Esophagus squamous epithelium (tissue), 5 donors: ENCODE results near the gene IFIT1B. TPM values are rescaled to one million over a fixed set of nuclear protein-coding genes. Genes with fewer than 3 reads are reported as not detected.
A peak's percentile ranks its signal among the peaks of the same experiment; 100 is the strongest.

Experiments used
- DNase-seq: peaks from one replicate; lab custom pipeline; 2025; lab: John Stamatoyannopoulos, UW
- H3K27ac ChIP-seq, 4 donors: fragments of 200-600 bp; sonication (generic); one replicate each; pipeline ENCODE4 v1.5.1; 2016 to 2019; ENCODE audit warnings: mild to moderate bottlenecking in 1 of 4
- H3K27me3 ChIP-seq, 4 donors: fragments of 200-600 bp; sonication (generic); 1 replicate in 3 of 4; 2 replicates in 1 of 4; pipeline versions ENCODE4 v1.5.1 to v1.6.0; 2017 to 2021; ENCODE audit warnings: antibody characterized with exemption in 1 of 4
- H3K36me3 ChIP-seq, 3 donors: fragments of 200-600 bp; sonication (generic); one replicate each; pipeline ENCODE4 v1.5.1; 2016 to 2019
- H3K4me1 ChIP-seq, 3 donors: fragments of 200-600 bp; sonication (generic); one replicate each; pipeline ENCODE4 v1.5.1; 2017 to 2019
- H3K4me3 ChIP-seq, 4 donors: fragments of 200-600 bp; sonication (generic); 1 replicate in 3 of 4; 2 replicates in 1 of 4; pipeline ENCODE4 v1.5.1; 2016 to 2019; ENCODE audit warnings: mild to moderate bottlenecking in 2 of 4, moderate library complexity in 1 of 4
- H3K9me3 ChIP-seq, 3 donors: fragments of 200-600 bp; sonication (generic); one replicate each; pipeline ENCODE4 v1.5.1; 2016 to 2019
- CTCF ChIP-seq, 6 experiments: fragments of 450-650 bp in 4 of 6; fragments of 200-600 bp in 2 of 6; sonication (generic) in 2 of 6; IDR thresholded peaks; one replicate each; pipeline ENCODE4 v1.5.1; 2016 to 2019; ENCODE audit warnings: antibody characterized with exemption in 6 of 6, mild to moderate bottlenecking in 4 of 6, moderate library complexity in 4 of 6
- POLR2A ChIP-seq, 4 donors: fragments of 450-650 bp; IDR thresholded peaks; one replicate each; pipeline ENCODE4 v1.6.1; 2017; ENCODE audit warnings: antibody characterized with exemption in 4 of 4, mild to moderate bottlenecking in 4 of 4, moderate library complexity in 3 of 4
- WGBS, 2 donors: methylation state at CpG; one replicate each; pipeline ENCODE4 v1.1.5; 2018; 5-methylcytosine and 5-hydroxymethylcytosine counted together
- intact Hi-C: fragments of 100-400 bp; cut with DNase I; formaldehyde crosslinking; loops from one replicate; pipeline ENCODE4 v1.15.0; 2022
- total RNA-seq, 4 donors: library from RNA; depleted of rRNA; stranded (reverse); fragments of >200 nt; gene quantifications; one replicate each; pipeline ENCODE4 v1.1.0, GENCODE V29; 2016
- donor health status: DM: yes; HTN: yes; CAD: no.

IFIT1B gene
- total RNA-seq, 4 donors from 2014 or later = not detected

GRCh38 chr10:89363729-89364442 is 14.0 kb upstream of the IFIT1B start:
- Histone ChIP-seq H3K4me1 (peaks cover 0 to 32% (median 14%) of the 10 kb centered on the region in 3 donors), H3K27me3 (no peaks in the 10 kb centered on the region), H3K9me3 (no peaks in the 10 kb centered on the region), H3K27ac (no peak overlapping the region), H3K36me3 (no peaks in the 10 kb centered on the region), H3K4me3 (no peak overlapping the region)
- no peak for TF ChIP-seq CTCF (IDR thresholded peaks at IDR 0.05)
- no peak for TF ChIP-seq POLR2A (IDR thresholded peaks at IDR 0.05)
- intact Hi-C loops = no loop called here
- 70 to 77% methylated on average over 6 of the region's 6 CpGs for WGBS, 2 donors
- no peak for DNase-seq

- Histone ChIP-seq H3K27ac (no peak overlapping the region), H3K4me3 (no peak overlapping the region), H3K27me3 (no peaks in the 10 kb centered on the region), H3K9me3 (no peaks in the 10 kb centered on the region), H3K36me3 (no peaks in the 10 kb centered on the region), H3K4me1 (peaks cover 0 to 39% (median 19%) of the 10 kb centered on the region in 3 donors)
- 93 to 97% methylated on average over 1 of the region's 1 CpG for WGBS, 2 donors
- no peak for TF ChIP-seq CTCF (IDR thresholded peaks at IDR 0.05)
- TF ChIP-seq POLR2A (IDR thresholded peaks at IDR 0.05) = no peak
- no peak for DNase-seq
- intact Hi-C loops = no loop called here
Observed at GRCh38 chr10:89364531-89364930, 13.3 kb upstream of the IFIT1B start.

GRCh38 chr10:89367529-89367928 is 10.3 kb upstream of the IFIT1B start:
- intact Hi-C loops = no loop called here
- Histone ChIP-seq H3K9me3 (no peaks in the 10 kb centered on the region), H3K27me3 (no peaks in the 10 kb centered on the region), H3K4me1 (peaks cover 0 to 33% (median 19%) of the 10 kb centered on the region in 3 donors), H3K4me3 (no peak overlapping the region), H3K27ac (peak overlapping the region in 2 of 4 donors; percentile 0 to 7), H3K36me3 (no peaks in the 10 kb centered on the region)
- TF ChIP-seq POLR2A (IDR thresholded peaks at IDR 0.05) (no peak), CTCF (IDR thresholded peaks at IDR 0.05) (no peak)
- WGBS, 2 donors = 49 to 65% methylated on average over 4 of the region's 4 CpGs
- DNase-seq = no peak

- WGBS, 2 donors = 58 to 60% methylated on average over 1 of the region's 1 CpG
- Histone ChIP-seq H3K4me1 (peaks cover 0 to 28% (median 19%) of the 10 kb centered on the region in 3 donors), H3K4me3 (no peak overlapping the region), H3K36me3 (no peaks in the 10 kb centered on the region), H3K27me3 (no peaks in the 10 kb centered on the region), H3K9me3 (no peaks in the 10 kb centered on the region), H3K27ac (no peak overlapping the region)
- intact Hi-C loops = no loop called here
- no peak for DNase-seq
- TF ChIP-seq CTCF (IDR thresholded peaks at IDR 0.05) = no peak
- TF ChIP-seq POLR2A (IDR thresholded peaks at IDR 0.05) = no peak
Observed at GRCh38 chr10:89368129-89368528, 9.7 kb upstream of the IFIT1B start.
